Muscle of back (tissue), 11 donors: ENCODE results near the gene SURF6. TPM values are rescaled to one million over a fixed set of nuclear protein-coding genes. Genes with fewer than 3 reads are reported as not detected.
A peak's percentile ranks its signal among the peaks of the same experiment; 100 is the strongest.
"Not testable (repeated sequence)": the region's sequence is repeated elsewhere in the genome, so short reads cannot be mapped to it uniquely, and the experiment has no call there.

Experiments
- DNase-seq, 3 donors: peaks; one replicate each; pipeline versions ENCODE4 v3.0.0 to v3.0.0-alpha.2; 2013
- polyA plus RNA-seq, 10 donors: library from polyadenylated mRNA; unstranded; fragments of 120-200 nt; gene quantifications; one replicate each; pipeline ENCODE4 v1.2.1, GENCODE V29; 2013; ENCODE audit not compliant: insufficient read length in 10 of 10

The SURF6 gene
- polyA plus RNA-seq, 10 donors, result 15.9 to 25.7 (median 19.3) TPM

- DNase-seq, result no peak
Observed at GRCh38 chr9:133331221-133331620, 4.8 kb downstream of the SURF6 start.

- DNase-seq, result peak in 1 of 3 donors; percentile 30
Observed at GRCh38 chr9:133329306-133330156, 6.5 kb downstream of the SURF6 start.

DNA sequence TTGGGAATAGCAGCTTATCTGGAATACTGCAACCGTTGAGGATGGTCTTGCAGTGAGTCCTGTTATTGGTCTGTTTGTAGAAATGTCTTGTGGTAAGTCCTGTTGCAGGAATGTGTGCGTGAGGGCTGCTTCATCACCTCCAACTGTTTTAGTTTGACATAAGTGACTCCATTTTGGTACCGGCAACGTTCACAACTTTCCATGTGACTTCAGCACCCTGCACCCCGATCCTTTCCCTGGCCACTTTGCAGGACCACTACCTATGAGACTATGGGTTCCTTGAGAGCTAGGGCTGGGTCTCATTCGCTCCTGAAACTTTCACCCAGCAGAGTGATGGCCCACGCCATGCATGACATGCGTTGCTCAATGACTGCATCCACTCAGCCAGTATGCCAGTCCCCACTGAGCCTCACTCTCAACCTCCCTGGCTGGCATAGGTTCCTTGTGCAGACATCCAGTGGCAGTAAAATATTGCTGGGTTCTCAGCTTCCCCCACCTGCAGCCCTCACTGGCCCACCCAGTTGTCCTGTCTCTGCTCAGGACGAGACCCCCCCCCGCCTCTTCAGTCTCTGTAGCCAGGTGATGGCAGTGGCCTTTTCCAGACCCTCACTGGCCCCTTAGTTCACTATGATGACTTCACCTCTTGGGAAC, 8.0 kb downstream of the SURF6 start:
- no peak for DNase-seq

DNA sequence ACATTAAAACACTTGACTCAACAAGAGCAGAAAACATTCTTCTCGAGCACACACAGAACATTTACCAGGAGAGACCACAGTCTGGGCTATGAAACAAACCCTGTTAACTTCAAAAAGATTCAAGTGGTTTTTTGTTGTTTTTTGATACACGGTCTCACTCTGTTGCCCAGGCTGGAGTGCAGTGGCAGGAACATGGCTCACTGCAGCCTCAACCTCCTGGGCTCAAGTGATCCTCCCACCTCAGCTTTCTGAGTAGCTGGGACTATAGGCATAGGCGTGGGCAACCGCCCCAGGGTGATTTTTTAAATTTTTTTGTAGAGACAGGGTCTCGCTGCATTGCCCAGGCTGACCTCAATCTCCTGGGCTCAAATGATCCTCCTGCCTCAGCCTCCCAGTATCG, 9.0 kb downstream of the SURF6 start:
- DNase-seq, result not testable (repeated sequence)

GRCh38 chr9:133323991-133324703, 11.8 kb downstream of the SURF6 start:
- DNase-seq, result no peak

- no peak for DNase-seq
Observed at GRCh38 chr9:133323211-133323610, 12.8 kb downstream of the SURF6 start.

DNA sequence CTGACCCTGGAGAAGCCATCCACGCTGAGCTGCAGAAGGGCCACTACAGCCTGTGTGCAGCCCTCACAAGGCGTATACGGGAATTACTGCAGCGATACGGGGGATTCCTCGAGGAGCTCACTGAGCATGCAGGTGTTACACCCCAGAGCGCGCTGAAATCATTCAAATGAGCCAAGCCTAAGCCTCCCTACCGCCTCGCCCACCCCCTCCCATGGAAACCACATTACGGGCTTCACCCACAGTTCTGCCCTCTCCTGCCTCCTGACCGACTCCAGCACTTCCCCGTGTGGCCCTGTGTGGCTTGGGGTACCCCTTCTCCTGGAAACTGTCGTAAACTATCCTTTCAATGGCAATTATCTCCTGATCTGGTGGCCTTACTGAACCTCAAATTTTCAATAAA, 13.3 kb downstream of the SURF6 start:
- no peak for DNase-seq

DNA sequence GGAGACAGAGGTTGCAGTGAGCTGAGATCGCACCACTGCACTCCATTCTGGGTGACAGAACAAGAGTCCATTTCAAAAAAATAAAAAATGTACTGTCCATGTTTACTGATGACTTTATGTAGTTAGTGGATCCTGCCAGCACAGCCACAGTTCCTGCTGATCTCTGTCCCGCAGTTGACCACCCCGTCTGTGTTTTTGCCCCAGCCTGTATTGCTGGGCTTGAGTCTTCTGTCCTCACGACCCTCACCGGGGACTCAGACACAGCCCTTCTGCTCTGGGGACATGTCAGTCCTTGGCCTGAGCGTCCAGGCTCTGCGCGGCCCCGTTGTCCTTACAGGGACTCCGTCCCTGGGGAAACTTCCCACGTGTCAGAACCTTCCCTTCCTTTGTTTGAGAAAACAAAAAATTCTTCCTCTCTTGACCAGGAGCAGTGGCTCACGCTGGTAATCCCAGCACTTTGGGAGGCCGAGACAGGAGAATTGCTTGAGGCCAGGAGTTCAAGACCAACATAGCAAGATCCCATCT, 14.5 kb downstream of the SURF6 start:
- no peak for DNase-seq

- DNase-seq, result no peak
Observed at GRCh38 chr9:133320421-133320881, 15.5 kb downstream of the SURF6 start.

DNA sequence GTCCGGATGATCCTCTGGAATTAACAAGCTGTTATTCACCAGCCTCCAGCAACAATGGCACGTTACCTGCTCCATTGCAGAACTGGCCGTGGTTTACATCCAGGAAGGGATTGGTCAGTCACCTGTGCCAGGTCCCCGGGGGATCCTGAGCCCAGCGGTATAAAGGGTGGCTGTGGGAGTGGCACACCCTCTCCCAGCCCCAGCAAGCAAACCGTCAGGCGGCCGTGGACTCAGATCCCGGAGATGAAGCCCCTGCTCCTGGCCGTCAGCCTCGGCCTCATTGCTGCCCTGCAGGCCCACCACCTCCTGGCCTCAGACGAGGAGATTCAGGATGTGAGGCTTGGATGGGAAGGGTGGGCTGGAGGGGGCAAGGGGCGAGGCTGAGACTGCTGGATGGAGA, 18.4 kb downstream of the SURF6 start:
- not testable (repeated sequence) for DNase-seq

DNA sequence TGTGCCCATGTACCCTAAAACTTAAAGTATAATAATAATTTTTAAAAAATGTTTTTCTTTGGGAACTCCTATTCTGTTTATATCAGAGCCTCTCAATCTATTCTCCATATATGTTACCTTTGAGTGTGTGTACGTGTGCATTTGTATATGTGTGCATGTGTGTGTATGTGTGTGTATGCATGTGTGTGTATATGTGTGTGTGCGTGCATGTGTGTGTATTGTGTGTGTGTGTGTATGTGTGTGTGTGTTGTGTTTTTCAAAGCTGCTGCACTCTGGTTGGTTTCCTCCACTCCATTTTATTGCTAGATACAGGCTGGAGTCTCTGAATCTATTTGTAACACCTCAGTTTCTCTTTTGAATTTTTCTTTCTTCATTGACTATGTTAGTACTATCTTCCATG, 20.0 kb downstream of the SURF6 start:
- DNase-seq, result no peak

DNA sequence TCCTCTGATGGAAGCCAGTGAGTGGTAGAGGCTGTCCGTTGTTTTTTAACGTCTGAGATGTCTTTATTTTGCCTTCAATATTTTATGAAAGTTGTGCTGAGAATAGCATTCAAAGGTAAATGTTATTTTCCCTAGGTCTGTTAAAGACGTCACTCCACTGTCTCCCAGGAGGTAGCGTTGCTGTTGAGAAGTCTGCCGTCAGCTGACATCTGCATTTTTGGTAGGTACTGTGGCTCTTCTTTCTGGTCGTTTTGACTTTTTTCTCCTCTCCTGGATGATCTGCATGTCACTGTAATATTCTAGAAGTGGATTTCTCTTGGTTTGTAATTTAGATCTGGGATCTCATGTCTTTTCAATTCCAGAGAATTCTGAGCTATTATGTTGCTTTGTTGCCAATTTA, 26.4 kb downstream of the SURF6 start:
- DNase-seq, result no peak

- no peak for DNase-seq
Observed at GRCh38 chr9:133307301-133307700, 28.7 kb downstream of the SURF6 start.

- DNase-seq, result peak; percentile 4 to 67 (median 36)
Observed at GRCh38 chr9:133306242-133307204, 29.5 kb downstream of the SURF6 start.

DNA sequence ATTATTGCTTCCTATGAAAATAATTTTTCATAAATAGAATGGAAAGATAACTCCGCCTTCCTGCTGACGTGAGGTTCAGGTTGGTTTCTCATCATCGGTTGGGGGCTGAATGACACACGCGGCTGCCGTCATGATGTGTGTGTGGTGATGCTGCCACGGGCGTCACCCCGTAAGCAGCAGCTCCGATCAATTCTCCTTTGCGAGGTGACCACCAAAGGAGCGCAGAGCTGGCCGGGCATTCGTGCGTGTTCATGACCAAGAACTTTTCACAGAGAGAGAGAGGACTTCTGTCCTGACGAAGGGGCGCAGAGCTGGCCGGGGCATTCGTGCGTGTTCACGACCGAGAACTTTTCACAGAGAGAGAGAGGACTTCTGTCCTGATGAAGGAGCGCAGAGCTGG, 30.3 kb downstream of the SURF6 start:
- no peak for DNase-seq

DNA sequence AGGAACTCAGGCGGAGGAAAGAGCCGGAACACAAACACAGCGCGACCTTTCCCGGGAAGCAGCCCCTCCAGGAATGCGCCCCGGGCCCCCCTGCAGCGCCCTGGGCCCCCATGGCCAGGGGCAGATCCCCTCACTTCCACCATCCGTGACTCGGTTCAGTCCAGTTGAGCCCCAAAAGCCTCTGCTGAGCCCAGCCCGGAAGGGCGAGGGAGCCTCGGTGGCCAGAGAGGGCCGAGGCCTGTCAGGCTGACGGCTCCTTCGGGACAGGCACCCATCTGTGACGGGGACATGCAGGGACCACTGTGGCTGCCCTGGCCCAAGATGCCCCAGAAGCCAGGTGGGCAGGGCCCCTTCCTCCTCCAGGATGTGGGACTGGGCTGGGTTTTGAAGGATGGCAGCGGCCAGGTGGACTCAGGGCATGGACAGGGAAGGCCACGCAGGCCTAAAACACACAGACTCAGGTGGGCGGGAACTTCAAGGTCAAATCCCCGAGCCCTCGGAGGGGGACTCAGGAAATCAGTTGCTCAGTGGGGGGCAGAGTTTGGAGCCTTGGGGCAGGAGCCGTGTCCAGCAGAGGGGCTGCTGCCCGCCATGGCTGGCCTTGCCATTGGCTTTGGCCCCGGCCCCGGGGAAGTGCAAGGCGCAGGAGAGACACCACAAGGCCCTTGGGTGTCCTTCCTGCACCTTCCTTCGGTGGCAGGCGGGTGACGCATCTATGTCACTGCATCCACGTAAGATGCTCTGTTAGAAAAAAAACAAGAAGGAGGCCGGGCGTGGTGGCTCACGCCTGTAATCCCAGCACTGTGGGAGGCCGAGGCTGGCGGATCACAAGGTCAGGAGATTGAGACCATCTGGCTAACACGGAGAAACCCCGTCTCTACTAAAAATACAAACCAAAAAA, 31.3 kb downstream of the SURF6 start:
- no peak for DNase-seq

DNA sequence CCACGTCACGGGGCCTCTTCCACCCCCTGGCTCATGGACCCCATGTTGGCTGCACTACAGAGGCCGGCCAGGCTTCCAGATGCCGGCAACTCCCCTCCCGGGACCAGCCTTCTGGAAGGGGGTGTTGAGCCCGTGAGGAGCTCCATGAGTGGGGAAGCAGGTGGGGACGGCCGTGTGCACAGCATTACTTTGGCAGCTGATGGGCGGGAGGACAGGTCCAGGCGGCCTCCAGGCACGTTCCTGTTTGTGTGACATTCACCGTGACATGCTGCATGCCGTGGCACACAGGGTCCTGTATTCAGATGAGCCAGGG, 31.9 kb downstream of the SURF6 start:
- DNase-seq, result no peak

GRCh38 chr9:133303266-133304157, 32.5 kb downstream of the SURF6 start:
- no peak for DNase-seq
